G401 (cell line): ENCODE results near the gene QPCTL. TPM values are rescaled to one million over a fixed set of nuclear protein-coding genes. Genes with fewer than 3 reads are reported as not detected.
A peak's percentile ranks its signal among the peaks of the same experiment; 100 is the strongest.
"Not testable (repeated sequence)": the region's sequence is repeated elsewhere in the genome, so short reads cannot be mapped to it uniquely, and the experiment has no call there.

Experiments
- DNase-seq: peaks from one replicate; pipeline ENCODE4 v3.0.0-alpha.2; 2015; ENCODE audit warnings: low spot score
- in situ Hi-C: cut with HindIII; loops from 2 replicates; pipeline ENCODE4 v1.10.0; 2016; ENCODE audit warnings: low sequenced_read_pairs, mixed read lengths
- total RNA-seq: library from RNA; depleted of rRNA; stranded (reverse); fragments of >200 nt; shearing (Covaris generic); gene quantifications from 2 replicates; pipeline ENCODE4 v1.2.3, GENCODE V29; 2014

QPCTL gene
- total RNA-seq, 1 experiment from 2014 or later, result 32.9 TPM

- in situ Hi-C loops, result no loop called here
- DNase-seq, result peak; percentile 33
Observed at GRCh38 chr19:45670670-45671453, 21.6 kb upstream of the QPCTL start.

GRCh38 chr19:45674946-45675345 lies 17.5 kb upstream of the QPCTL start:
- no peak for DNase-seq
- in situ Hi-C loops, result no loop called here

- in situ Hi-C loops, result no loop called here
- DNase-seq, result no peak
Observed at GRCh38 chr19:45676851-45677263, 15.6 kb upstream of the QPCTL start.

DNA sequence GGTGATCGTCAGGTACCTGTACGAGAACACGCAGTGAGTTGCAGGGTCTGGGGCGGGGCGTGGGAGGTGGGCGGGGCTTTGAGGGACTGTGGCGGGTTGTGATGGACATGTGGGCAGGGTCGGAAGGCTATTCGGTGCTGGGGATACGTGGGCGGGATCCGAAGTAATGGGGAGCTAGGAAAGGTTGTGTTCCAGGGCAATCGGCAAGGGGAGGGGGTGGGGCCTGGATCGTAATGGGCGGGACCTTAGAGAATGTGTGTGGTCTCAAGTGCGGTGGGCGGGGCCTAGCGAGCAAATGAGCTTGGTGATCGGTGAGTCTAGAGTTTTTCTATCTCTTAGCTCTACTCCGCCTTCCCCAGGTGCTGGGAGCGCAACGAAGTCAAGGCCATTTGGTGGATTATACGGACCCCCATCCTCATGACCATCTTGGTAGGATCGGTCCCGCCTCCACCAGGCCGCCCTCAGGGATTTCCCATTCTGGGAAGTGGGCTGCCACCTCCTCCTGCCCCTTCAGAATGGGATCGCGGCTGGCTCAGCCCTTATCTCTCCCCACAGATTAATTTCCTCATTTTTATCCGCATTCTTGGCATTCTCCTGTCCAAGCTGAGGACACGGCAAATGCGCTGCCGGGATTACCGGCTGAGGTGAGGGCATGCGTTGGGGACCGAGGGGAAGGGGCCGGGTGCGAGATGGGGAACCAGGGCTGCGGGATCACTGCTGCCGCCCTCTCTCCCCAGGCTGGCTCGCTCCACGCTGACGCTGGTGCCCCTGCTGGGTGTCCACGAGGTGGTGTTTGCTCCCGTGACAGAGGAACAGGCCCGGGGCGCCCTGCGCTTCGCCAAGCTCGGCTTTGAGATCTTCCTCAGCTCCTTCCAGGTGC lies 14.9 kb upstream of the QPCTL start:
- peak; percentile 73 for DNase-seq
- in situ Hi-C loops, result no loop called here

DNA sequence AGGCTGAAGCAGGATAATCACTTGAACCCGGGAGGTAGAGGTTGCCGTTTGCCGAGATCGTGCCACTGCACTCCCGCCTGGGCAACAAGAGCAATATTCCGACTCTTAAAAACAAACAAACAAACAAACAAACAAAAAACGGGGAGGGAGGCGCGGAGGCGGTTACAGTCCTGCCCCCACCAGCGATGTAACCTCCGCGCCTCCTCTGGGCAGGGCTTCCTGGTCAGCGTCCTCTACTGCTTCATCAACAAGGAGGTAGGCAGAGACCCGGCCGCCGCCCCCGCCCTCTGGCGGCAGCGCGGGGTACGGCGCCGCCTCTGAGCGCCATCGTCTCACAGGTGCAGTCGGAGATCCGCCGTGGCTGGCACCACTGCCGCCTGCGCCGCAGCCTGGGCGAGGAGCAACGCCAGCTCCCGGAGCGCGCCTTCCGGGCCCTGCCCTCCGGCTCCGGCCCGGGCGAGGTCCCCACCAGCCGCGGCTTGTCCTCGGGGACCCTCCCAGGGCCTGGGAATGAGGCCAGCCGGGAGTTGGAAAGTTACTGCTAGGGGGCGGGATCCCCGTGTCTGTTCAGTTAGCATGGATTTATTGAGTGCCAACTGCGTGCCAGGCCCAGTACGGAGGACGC lies 11.0 kb upstream of the QPCTL start:
- in situ Hi-C loops, result no loop called here

GRCh38 chr19:45682117-45682516 lies 10.3 kb upstream of the QPCTL start:
- DNase-seq, result no peak
- in situ Hi-C loops, result no loop called here

More for the DNA sequence above, 11.0 kb upstream of the QPCTL start:
- DNase-seq, result peak; percentile 87

DNA sequence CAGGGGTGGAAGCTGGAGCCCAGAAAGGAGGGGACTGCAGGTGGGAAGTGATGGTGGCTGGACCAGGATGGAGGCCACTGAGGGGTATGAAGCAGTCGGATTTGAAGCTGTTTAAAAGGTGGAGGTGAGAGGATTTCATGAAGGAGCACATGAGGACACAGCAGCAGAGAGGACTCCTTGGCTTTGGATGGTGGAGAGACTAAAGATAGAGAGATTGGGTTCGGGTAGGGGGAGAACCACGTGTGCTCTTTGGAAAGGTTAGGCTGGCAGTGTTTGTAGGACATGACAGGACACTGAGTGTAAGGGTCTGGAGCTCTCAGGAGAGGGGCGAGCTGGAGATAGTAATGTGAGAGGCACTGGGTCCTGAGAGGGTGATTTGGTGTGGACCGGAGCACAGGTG lies 9.6 kb upstream of the QPCTL start:
- in situ Hi-C loops, result no loop called here
- DNase-seq, result no peak

- DNase-seq, in situ Hi-C loops: not testable (repeated sequence)
Observed at GRCh38 chr19:45685045-45685444, 7.4 kb upstream of the QPCTL start.

- in situ Hi-C loops, result no loop called here
Observed at GRCh38 chr19:45687599-45687998, 4.9 kb upstream of the QPCTL start.

DNA sequence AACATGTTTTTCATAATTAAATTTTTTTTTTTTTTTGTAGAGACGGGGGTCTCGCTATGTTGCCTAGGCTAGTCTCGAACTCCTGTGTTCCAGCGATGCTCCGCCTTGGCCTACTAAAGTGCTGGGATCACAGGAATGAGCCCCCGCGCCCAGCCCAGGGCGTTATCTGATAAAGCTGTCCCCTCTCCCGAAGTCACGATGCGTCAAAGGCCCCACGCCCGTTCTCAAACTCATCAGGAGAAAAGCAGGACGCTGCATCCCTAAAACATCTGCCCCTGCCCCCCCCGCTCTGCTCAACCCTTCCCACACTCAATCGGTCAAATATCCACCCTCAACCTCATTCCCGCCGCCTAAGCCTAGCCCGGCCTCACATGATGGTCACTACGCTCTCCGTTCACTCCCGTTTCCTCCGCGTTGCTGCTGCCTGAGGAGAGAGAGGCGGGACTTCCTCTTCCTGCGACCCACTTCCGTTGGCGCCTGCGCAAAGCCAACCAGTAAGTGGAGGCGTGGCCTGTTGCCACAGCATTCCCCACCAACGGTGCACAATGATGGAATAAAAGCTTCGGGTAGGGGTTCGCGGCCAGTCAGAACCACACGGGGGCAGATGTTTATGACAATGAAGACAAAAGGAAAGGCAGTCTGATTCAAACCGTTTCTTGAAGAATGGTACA lies 815 bp upstream of the QPCTL start, which contains the start of gene SNRPD2:
Gene SNRPD2, minus strand, starts transcription at position 438 of the 671 bp plus-strand sequence. Its CDS starts 65 bp downstream, at position 373.
- DNase-seq, result peak; percentile 95
- in situ Hi-C loops, result no loop called here

More at GRCh38 chr19:45687599-45687998, 4.9 kb upstream of the QPCTL start:
- DNase-seq, result no peak

DNA sequence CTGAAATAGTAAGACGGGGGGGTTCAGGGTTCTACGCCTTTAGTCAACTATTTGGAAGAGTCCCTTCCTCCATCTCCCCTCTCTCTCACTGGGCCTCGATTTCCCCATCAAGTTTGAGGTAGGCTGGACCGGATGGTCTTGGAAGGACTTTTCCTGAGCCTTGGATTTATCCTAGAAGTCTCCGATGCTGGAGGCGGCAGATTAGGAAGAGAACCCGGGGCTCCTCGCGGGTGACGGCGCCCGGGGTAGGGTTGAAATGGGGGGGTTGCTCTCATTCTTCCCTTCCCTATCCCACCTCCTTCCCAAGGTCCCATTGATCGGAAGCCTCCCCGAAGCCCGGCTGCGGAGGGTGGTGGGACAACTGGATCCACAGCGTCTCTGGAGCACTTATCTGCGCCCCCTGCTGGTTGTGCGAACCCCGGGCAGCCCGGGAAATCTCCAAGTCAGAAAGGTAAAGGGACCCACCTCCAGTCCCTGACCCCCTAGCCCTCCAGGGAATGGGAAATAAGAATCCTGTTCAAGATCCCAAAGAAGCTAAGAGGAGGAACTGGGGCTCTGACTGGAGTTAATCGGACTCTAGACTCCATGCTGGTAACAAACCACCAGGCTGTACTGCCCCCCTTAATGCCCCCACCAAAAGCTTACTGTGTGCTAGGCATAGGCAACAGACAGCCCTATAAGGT lies 781 bp downstream of the QPCTL start:
- in situ Hi-C loops, result no loop called here
- peak; percentile 71 for DNase-seq

GRCh38 chr19:45701676-45702075 lies 9.2 kb downstream of the QPCTL start:
- in situ Hi-C loops, result no loop called here
- no peak for DNase-seq

DNA sequence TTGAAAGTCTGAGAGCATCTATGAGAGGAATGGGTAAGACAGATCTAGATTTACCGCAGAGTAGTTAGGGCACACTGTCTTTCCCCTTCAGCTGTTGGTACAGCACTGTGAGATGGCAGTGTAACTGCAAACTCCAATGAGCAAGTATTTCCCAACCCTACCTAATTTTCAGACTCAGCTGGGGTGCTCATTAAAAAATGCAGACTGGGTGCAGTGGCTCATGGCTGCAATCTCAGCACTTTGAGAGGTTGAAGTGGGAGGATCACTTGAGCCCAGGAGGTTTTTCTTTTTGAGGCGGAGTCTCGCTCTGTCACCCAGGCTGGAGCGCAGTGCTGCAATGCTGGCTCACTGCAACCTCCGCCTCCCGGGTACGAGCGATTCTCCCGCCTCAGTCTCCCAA lies 12.6 kb downstream of the QPCTL start:
- in situ Hi-C loops, result no loop called here
- DNase-seq, result no peak

DNA sequence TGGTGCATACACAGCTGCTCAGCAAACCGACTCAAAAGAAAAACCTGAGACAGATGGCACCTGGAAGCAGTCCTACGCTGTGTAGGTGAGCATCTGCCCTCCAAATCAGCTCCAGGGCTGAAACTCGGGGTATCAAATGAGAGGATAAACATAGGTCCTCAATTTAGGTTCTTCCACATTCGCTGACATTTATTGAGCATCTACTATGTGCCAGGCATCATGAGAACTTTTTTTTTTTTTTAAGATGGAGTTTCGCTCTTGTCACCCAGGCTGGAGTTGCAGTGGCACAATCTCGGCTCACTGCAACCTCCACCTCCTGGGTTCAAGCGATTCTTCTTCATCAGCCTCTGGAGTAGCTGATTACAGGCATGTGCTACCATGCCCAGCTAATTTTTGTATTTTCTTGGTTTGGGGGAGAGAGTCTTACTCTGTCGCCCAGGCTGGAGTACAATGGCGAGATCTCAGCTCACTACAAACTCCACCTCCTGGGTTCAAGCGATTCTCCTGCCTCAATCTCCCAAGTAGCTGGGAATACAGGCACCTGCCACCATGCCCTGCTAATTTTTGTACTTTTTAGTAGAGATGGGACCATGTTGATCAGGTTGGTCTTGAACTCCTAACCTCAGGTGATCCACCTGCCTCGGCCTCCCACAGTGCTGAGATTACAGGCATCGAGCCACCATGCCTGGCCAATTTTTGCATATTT lies 13.4 kb downstream of the QPCTL start:
- in situ Hi-C loops, result no loop called here
- no peak for DNase-seq

DNA sequence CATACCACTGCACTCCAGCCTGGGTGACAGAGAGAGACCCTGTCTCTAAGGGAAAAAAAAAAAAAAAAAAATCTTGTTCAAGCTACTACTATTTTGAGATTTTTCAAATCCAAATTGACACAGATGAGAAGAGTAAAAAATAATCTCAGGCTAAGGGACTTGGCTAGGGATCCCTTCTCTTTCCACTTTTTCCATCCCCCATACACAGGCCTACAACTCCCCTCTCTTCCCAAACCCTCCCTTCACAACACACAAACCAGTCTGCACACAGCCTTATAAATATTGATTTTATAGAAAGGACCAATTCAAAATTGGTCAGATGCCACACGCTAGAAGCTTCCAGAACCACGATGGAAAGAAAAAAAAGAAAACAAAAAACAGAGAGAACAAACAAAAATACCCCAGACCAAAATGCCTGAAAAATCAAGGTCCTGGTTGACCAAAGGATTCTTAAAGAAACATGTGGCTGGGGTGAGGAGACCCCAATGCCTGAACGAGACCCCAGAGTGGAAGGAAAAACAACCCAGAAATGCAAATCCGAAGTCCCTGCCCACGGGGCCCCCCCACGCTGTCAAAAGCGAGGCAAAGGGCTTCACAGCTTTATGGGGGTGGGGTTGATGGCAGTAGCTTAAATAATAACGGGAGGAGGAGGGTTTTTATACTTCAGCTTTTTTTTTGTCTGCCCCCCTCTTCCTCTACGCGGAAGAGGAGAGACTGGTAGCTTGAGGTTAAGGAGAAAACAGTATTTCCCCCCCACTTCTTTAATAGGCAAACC lies 18.1 kb downstream of the QPCTL start:
- DNase-seq, result no peak
- in situ Hi-C loops, result no loop called here

DNA sequence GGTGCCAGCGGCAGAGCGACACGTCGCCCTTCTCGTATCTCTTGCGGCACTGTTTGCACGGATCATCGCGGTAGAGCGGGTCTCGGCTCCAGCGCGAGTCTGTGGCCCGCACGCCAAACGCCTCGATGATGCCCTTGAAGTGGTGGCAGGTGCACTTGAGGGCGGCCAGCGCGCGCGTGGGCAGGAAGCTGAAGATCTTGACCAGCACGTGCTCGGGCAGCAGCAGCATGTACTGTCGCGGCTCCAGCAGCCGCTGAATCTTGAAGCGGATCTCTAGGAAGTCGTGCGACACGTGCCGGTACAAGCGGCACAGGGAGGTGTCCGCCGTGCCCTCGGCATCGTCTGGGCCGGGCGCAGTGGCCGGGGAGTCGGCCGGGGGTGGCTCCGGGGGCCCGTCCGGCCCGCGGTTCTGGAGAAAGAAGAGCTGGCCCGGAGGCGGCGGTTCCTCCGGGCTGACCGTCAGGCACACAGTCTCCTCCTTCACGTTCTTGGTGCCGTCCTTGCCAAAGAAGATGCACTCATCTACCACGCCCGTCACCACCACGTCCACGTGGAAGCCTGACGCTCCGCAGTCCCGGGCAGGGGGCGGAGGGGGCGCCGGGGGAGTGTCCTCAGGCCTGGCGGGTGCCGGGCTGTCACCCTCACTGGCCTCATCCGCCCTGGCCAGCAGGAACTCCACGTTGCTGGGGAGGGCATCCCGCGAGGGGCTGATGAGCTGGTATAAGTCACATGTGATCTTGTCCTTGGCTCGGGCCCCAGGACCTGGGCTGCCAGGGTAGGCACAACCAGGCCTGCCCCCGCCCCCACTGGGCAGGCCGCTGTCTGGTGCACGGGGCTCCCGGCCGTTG lies 19.6 kb downstream of the QPCTL start:
- in situ Hi-C loops, result no loop called here
- no peak for DNase-seq

DNA sequence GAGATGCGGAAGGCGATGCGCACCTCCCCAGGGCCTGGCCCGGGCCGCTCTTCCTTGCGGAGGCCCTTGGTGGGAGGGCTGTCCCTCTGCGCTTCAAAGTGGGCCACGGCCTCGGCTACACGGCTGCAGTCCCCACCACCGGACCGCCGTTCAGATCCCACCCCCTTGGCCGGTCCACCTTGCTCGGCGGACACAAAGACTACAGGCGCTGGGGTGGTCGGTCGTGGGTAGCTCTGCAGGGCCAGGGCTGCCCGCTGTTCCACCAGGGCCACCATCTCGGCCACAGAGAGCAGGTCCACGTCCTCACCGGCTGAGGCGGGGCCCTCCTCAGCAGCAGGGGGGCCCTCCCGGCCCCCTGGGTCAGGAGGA lies 20.2 kb downstream of the QPCTL start:
- in situ Hi-C loops, result no loop called here
- DNase-seq, result no peak
